HG03103 (cell line): Measurements from ENCODE around the gene NECAP2.
"Not testable (repeated sequence)": the region's sequence is repeated elsewhere in the genome, so short reads cannot be mapped to it uniquely, and the experiment has no call there.

Experiments
- ATAC-seq: cut with Tn5 transposase; IDR thresholded peaks from one replicate; pipeline ENCODE4 v1.9.1; 2021; ENCODE audit warnings: low read depth; ENCODE audit not compliant: unreplicated experiment

The NECAP2 gene

DNA sequence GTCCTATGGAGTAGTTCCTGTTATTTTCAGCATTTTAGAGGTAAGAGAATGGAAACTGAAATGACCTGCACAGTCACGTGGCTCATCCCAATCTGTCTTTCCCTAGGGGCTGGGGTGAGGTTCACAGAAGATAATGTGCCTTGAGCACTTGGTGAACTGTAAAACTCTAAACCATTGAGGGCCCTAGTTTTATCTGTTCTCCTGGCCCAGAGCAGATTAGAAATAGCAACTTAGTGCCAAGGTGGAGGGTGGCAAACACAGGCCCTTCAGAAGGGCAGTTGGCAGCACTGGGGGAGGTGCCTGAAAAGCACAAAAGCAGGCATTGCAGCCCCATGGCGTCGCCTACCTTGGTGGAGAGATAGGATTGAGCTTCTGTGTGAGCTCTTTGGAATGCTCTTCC lies 14.4 kb downstream of the NECAP2 start:
- not testable (repeated sequence) for ATAC-seq

DNA sequence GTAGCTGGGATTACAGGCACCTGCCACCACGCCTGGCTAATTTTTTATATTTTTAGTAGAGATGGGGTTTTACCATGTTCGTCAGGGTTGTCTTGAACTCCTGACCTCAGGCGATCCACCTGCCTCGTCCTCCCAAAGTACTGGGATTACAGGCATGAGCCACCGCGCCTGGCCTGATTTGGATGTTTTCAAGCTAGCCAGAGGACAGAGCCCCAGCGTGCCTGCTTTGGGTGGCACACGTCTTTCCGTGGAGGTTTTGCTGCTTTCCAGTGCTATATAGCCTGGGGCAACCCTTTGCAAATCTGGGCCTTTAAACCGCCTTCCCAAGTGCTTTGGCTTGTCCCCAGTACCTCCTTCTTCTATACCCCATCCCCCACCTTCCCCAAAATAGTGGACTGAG lies 15.6 kb downstream of the NECAP2 start:
- not testable (repeated sequence) for ATAC-seq

DNA sequence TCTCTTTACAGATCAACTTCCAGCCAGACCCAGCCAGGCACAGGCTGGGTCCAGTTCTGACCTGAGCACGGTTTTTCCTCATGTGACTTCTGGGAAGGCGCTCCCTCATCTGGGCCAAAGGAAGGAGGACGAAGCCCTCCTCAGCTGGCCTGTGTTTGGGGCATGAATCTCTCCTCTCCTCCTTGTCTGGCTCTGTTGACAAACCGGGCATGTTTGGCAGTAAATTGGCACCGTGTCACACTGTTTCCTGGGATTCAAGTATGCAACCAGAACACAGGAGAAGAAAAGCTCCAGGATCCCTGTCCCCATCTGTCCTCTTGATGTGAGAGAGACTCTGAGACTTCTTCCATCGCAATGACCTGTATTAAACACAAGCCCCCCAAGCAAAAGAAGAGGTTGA lies 18.3 kb downstream of the NECAP2 start:
- no peak for ATAC-seq

DNA sequence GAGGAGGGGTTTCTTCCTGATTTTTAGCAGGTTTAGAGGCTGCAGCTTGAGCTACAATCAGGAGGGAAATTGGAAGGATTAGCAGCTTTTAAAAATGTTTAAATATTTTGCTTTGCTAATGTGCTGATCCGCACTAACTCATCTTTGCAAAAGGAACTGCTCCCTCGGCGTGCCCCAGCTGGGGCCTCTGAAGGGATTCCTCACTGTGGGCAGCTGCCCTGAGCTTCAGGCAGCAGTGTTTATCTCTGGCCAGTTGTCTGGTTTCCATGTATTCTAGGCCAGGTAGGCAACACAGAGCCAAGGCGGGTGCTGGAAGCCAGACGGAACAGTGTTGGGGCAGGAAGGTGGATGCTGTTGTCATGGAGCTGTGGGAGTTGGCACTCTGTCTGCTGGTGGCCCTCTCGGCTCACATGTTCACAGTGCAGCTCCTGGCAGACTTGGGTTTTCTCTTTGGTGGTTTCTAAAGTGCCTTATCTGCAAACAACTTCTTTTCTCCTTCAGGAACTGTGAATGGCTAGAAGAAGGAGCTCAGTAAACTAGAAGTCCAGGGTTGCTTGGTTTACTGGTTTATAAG lies 18.9 kb downstream of the NECAP2 start:
- no peak for ATAC-seq

DNA sequence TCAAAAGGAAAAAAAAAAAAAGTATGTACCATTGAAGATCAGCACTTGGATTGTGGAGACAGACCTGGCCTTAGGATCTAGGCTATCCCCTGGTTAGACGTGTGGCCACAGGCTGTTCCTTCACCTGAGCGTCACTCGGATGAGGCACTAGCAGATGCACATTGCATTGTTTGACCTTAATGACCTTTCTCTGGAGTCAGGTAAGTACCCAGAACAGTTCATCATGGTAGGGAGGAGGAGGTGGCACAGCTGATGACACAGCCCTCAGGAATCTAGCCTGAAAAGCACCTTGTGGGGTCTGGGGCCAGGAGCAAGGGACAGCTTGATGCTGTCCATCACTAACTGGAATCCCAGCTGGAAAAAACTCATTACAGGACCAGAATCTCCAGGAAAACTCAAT lies 21.2 kb downstream of the NECAP2 start:
- ATAC-seq = no peak

DNA sequence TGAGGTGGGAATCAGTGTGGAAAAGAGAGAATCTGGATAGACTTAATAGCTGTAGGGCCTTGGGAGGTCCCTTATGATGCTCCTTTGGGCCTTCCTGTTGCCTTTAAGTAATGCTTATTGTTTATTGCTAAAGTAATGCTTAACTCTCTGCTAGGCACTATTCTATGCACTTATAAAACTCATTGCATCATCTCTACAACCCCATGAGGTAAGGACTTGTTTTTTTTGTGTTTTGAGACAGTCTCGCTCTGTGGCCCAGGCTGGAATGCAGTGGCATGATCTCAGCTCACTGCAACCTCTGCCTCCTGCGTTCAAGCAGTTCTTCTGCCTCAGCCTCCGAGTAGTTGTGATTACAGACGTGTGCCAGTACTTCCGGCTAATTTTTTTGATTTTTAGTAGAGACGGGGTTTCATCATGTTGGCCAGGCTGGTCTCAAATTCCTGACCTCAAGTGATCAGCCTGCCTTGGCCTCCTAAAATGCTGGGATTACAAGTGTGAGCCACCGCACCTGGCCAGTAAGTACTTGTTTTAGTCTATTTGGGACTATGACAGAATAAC lies 22.3 kb downstream of the NECAP2 start:
- no peak for ATAC-seq

DNA sequence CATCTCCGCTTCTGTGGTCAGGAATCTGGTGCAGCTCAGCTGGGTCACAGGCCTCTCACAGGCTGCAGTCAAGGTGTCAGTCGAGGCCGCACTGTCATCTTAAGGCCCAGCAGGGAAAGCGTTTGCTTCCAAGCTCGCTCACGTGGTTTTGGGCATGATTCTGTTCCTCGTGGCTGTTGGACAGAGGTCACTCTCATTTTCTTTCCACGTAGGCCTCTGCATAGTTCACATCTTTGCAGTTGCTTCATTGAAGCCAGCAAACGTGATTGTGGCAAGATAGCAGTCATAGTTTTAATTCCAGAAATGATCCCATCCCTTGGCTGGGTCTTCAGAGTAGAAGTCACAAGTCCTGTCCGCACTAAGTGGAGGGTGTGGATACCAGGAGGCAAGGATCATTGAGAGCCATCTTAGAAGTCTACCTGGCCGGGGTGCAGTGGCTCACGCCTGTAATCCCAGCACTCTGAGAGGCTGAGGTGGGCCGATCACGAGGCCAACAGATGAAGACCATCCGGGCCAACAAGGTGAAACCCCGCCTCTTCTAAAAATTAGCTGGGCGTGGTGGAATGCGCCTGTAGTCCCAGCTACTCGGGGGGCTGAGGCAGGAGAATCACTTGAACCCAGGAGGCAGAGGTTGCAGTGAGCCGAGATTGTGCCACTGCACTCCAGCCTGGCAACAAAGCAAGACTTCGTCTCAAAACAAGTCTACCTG lies 24.5 kb downstream of the NECAP2 start:
- no peak for ATAC-seq

DNA sequence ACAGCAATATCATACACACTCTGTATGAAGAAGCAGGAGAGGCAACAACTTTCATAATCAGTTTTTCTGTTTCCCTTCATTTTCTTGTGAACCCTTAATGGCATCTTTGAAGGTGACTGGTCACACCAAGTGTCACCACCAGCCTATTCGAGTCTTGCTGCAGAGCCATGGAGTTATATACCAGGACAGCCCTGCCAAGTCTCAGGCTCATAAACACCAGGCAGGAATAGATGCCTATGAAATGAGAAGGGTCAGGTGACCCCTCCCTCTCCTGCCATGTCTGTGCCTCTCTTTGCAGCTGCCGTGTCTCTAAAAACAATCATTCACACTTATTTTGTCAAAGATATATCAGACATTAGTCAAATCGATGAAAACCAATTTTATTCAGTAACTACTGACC lies 28.0 kb downstream of the NECAP2 start:
- no peak for ATAC-seq

DNA sequence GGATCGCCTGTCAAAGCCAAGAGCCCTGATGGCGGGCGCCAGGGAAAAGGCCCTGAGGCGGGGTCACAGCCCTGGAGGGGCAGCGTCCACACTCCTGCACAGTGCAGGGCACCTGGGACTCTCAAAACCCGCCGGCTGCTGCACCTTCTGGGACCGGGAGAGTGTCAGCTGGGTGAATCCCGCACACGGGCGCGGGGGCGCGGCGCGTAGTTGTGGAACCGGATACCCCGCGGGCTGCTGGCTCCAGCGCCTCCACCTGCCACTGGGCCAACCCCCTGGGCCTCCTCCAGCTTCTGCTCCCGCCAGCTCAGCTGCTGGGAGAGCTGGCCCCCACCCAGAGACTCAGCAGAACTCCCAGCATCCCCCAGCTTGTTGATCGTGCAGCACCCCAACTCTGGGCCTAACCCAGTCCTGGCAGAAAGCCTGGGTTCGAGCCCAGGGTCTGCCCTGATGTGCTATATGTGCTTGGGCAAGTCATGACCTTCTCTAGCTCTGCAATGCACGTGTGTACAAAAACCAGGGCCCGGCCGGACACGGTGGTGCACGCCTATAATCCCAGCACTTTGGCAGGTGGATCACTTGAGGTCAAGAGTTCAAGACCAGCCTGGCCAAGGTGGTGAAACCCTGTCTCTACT lies 33.8 kb downstream of the NECAP2 start:
- no peak for ATAC-seq

DNA sequence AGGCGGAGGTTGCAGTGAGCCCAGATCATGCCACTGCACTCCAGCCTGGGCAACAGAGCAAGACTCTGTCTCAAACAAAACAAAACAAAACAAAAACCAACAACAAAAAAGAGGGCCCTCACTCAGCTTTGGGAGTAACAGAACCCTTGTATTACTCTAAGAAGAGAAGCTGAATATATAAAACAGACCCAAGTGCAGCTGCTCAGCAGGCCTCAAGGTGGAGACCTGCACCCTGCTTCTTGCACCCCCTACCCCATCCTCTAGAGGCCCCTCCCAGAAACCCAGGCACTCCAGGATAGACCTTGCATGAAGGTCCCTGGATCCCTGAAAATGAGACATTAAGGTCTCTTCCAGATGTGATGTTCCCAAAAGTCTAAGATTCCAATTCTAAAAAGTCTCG lies 34.4 kb downstream of the NECAP2 start:
- ATAC-seq = not testable (repeated sequence)

DNA sequence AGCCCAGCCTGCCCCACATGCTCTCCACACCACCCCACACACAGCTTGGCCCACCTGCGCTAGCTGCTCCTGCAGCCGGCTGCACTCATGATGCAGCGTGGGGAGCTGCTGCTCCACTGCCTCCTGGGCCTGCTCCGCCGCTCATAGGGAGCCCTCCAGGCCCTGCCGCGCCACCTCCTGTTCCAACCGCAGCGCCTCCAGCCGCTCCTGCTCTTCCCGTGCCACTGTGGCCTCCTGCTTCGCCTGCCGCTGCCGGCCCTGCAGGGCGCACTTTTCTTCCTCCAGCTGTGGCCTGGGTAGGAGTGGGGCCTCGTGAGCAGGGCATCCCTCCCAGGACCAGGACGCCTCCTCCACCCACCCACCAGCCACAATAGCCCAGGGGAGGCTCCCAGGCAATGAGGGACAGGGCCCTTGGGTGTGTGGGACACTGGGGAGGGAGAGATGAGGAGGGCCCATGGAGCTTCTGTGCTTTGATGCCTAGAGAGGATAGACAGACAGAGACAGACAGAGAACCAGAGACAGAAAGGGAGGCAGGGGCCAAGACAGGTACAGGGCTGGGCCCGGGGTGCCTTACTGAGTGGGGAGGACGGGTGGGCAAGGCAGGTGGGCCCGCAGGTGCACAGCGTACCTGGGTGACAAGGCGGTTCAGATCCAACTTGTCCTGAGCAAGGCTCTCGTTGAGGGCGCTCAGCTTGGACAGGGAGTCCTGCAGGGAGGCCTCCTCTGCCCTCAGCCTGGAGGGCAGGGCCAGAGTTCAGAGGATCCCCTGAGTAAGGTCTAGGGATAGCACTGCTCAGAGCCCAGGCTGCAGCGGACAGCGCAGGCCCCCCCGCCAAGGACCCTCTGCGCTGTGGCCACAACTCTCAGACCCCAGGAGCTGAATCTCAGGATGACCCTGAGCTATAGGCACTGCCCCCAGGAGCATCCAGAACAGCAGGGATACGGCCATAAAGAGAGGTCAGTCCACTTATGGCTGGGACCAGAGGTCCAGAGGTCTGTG lies 35.5 kb downstream of the NECAP2 start:
- not testable (repeated sequence) for ATAC-seq

DNA sequence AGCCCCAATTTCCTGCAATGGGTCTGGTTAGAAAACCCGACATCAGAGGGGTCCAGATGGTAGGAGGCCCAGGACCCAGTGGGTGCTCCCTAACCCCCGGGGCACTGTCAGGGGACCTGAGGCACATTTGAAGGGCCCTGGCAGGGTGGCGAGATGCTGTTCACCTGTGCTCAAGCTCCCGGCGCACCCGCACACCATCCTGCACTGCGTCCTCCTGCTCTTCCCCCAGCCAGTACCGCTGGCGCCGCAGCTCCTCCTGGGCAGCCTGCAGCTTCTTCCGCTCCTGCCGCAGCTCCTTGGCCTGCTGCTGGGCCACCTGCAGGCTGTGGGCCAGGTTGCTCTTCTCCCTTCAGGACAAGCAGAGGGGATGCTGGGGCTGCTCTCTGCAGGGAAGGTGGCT lies 37.6 kb downstream of the NECAP2 start:
- no peak for ATAC-seq

DNA sequence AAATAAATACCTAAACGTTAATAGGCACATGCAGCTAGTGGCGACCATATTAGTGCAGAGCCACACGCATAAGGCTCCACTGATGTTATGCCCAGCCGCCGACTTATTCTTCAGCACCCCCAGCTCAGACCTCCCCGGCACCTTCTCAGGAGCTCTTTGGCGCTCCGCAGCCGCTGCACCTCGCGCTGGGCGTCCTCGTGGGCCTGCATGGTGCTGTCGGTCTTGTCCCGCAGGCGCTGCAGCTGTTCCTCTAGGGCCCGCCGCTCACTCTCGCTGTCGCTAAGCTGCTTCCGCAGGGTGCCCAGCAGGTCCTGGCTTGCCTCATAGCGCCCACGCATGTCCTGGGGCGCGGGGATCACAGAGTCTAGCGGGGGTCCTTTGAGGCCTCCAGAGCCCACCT lies 42.6 kb downstream of the NECAP2 start:
- not testable (repeated sequence) for ATAC-seq

DNA sequence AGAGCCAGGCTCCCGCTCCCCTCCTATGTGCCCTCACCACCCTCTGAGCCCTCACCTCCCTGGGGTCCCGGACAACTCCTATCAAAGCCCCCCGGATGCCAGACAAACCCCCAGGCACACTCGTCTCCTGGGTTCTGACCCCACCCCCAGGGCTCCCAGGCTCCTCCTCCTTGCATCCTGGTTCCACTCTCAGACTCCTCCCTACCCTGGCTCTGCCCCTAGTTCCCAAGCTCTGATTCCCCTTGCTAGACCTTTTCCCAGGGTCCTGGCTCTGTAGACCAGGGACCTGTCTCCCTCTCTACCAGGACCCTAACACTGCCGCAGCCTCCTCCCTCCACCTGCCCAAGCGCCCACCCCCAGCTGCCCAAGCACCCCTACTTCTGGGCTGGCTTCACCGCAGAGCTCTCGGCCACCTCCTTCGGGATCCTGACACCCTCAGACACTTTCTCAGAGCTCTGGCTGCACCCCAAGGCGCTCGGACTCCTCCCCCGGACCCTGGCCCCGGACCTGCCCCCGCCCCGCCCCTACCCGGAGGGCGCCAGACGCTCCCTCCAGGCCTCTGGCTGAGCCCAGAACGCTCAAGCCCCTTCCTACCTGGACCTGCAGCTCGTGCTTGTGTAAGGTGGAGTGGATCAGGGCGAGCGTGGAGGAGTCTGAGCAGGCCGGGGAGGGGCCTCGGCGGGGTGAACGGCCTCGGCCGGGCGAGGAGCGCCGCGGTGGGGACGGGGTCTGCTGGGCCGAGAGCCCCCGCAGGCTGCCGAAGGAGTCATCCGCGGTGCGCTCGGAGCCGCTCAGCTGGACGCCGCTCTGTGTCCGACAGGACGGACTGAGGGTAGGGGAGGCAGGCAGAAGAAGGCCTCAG lies 43.3 kb downstream of the NECAP2 start:
- not testable (repeated sequence) for ATAC-seq

DNA sequence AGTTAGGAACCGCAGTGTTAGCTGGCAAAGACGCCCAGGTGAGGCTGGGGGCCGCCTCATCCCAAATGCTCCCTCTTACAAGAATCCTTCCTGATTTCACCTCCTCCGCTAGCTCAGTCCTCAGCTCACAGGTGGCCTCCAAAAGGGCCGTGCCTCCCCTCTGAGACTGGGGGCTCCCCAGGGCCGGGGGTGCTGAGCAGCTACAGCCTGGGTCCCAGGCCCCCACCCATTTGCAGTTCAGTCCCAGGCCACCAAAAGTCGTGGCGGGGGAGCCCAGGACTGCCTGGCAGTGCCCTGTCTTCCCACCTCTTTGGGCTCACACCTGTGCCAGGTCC lies 43.9 kb downstream of the NECAP2 start:
- ATAC-seq = no peak

DNA sequence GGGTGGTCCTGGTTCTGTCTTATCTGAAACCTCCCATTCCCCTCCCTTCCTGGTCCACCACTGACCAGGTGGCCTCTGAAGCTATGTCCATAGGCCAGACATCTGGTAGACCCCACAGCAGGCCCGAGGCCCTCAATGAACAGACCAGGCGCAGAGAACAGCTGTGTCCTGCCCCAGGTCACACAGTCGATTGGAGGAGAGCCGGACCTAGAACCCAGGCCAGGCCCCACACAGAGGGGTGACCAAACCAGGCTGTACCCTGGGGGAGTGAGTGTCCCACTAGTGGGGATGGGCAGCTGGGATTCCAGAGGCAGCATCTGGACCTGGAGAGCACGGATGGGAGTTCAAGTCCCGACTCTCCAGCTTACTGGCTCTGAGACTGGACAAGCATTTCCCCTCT lies 44.4 kb downstream of the NECAP2 start:
- no peak for ATAC-seq

DNA sequence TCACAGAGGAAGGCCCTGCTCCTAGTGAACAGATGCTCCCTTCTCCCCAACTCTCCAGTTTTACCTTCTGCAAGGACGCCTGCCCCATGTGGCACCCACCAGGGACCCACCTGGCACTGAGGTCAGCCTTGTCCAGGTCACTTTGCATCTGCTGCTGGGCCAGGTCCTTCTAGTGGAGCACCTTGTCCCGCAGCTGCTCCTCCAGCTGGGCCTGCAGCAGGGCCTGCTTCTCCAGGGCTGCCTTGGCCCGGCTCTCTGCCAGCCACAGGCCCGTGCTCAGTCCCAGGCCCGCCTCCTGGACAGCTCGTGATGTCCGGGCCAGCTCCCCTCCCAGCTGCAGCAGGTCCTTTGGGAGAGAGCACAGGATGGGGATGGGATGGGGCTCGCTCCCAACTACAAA lies 45.8 kb downstream of the NECAP2 start:
- not testable (repeated sequence) for ATAC-seq

DNA sequence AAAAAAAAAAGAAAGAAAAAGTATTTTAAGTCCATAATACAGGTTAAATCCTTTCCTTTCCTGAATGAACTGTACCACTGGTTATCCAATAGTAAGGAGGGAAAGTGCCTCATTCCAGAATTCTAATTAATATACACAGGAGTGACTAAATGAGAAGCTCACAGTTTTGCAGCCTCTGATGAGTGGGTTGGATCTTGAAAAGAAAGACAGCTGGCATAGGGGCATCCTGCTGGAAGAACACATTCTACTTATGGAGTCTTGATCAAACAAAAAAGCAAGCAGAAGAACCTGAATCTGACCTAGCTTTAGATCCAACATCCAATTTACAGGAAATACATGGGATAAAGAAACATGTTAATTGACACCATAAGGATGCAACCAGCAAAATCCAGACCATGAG lies 46.5 kb downstream of the NECAP2 start:
- not testable (repeated sequence) for ATAC-seq

DNA sequence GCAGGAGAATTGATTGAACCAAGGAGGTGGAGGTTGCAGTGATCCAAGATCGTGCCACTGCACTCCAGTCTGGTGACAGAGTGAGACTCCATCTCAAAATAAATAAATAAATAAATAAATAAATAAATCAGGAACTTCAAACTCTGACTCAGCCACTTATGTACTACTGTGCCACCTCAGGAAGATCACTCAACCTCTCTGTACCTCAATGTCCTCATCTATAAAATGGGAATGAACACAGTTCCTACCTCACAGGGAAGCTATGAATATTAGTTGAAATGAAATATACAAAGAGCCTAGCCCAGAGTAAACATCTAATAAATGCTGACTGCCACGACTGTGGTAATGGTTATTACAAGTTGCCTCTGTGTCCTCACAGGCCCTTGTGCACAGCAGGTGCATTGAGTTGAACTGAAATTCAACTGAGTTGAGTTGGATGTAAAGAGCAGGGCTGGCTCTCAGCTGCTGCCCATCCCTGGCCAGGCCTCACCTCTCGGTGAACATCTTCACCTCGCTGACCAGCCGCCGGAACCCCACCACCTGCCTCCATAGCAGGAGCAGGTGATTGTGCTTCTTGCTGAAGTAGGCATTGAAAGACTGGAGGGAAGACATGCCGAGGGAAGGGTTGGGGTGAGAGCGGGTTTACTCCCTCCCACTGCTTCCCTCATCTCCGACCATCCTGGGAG lies 48.8 kb downstream of the NECAP2 start:
- ATAC-seq = not testable (repeated sequence)
